ENCODE measurements around the gene OR1L6. TPM values are rescaled to one million over a fixed set of nuclear protein-coding genes. Genes with fewer than 3 reads are reported as not detected.

The OR1L6 gene
- polyA plus RNA-seq, 3 donors, result not detected

Other genes with a start within 250 kb of the OR1L6 start
- gene OR1J2, start 231.5 kb upstream of the OR1L6 start, polyA plus RNA-seq (ENCODE audit: insufficient read length in 3 of 3), result not detected
- not detected for gene OR1J4, start 223.2 kb upstream of the OR1L6 start, polyA plus RNA-seq (ENCODE audit: insufficient read length in 3 of 3)
- not detected for gene OR1N1, start 215.0 kb upstream of the OR1L6 start, polyA plus RNA-seq (ENCODE audit: insufficient read length in 3 of 3)
- gene OR1N2, start 189.2 kb upstream of the OR1L6 start, polyA plus RNA-seq (ENCODE audit: insufficient read length in 3 of 3), result not detected
- under 1 TPM; 0.09 to 0.19 (median 0.12) TPM for gene OR1L8, start 158.9 kb upstream of the OR1L6 start, polyA plus RNA-seq (ENCODE audit: insufficient read length in 3 of 3)
- not detected for gene OR1Q1, start 127.6 kb upstream of the OR1L6 start, polyA plus RNA-seq (ENCODE audit: insufficient read length in 3 of 3)
- not detected for gene OR1B1, start 84.7 kb upstream of the OR1L6 start, polyA plus RNA-seq (ENCODE audit: insufficient read length in 3 of 3)
- gene OR1L1, start 80.6 kb upstream of the OR1L6 start, polyA plus RNA-seq (ENCODE audit: insufficient read length in 3 of 3), result not detected
- not detected for gene OR1L3, start 67.2 kb upstream of the OR1L6 start, polyA plus RNA-seq (ENCODE audit: insufficient read length in 3 of 3)
- not detected for gene OR1L4, start 18.3 kb upstream of the OR1L6 start, polyA plus RNA-seq (ENCODE audit: insufficient read length in 3 of 3)
- gene OR5C1, start 46.6 kb downstream of the OR1L6 start, polyA plus RNA-seq (ENCODE audit: insufficient read length in 3 of 3), result not detected
- gene OR1K1, start 57.8 kb downstream of the OR1L6 start, polyA plus RNA-seq (ENCODE audit: insufficient read length in 3 of 3), result not detected
- 10 to 100 TPM; 31.0 to 36.7 (median 31.4) TPM for gene PDCL, start 86.3 kb downstream of the OR1L6 start, polyA plus RNA-seq (ENCODE audit: insufficient read length in 3 of 3)
- gene RC3H2, start 163.1 kb downstream of the OR1L6 start, polyA plus RNA-seq (ENCODE audit: insufficient read length in 3 of 3), result 10 to 100 TPM; 45.2 to 47.6 (median 46.3) TPM
- gene ZBTB6, start 171.0 kb downstream of the OR1L6 start, polyA plus RNA-seq (ENCODE audit: insufficient read length in 3 of 3), result 10 to 100 TPM; 12.5 to 14.0 (median 13.9) TPM
- gene ZBTB26, start 189.2 kb downstream of the OR1L6 start, polyA plus RNA-seq (ENCODE audit: insufficient read length in 3 of 3), result 10 to 100 TPM; 19.2 to 22.6 (median 20.8) TPM
- 10 to 100 TPM; 59.5 to 67.8 (median 67.3) TPM for gene RABGAP1, start 198.7 kb downstream of the OR1L6 start, polyA plus RNA-seq (ENCODE audit: insufficient read length in 3 of 3)